ENCODE measurements around the gene OBP2A.
"Not testable (repeated sequence)": the region's sequence is repeated elsewhere in the genome, so short reads cannot be mapped to it uniquely, and the experiment has no call there.

The OBP2A gene

DNA sequence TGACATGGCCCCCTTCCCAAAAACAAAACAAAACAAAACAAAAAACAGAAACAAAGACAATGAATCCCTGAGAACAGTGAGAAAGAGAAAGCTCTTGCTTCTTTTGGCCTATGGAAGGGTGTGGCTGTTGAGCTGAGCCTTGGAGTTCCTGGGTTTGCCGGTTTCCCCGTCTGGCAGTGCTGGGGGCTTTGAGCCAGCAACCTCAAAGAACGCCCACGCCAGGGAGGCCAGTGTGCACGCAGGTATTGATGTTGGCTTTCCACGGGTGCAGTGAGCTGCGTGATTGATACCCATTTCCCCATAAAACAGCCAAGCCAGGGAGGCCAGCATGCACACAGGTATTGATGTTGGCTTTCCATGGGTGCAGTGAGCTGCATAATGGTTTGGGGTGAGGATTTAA lies 33.0 kb upstream of the OBP2A start:
- no peak for DNase-seq

DNA sequence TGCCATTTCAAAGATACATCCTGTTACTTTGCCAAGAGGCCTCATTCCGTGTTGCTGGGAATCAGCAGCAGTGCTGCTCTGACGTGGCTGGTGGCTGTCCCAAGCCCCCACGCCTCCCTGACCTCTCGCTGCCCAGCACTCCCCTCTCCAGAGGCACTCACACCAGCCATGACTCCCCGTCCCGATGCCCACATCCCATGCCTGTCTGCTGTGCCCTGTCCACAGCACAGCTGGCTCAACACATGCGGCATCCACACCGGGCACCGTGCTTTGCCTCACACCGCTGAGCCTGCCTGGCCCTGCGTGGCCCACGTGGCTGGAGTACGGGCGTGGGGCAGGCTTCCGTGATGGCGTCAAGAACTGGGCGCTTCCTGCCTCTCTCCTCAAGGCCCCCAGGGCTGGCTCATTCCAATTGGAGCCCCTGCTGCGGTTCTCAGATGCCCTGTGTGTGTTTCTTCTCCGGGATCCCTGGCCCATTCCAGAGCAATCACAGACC lies 32.5 kb upstream of the OBP2A start:
- DNase-seq = no peak

DNA sequence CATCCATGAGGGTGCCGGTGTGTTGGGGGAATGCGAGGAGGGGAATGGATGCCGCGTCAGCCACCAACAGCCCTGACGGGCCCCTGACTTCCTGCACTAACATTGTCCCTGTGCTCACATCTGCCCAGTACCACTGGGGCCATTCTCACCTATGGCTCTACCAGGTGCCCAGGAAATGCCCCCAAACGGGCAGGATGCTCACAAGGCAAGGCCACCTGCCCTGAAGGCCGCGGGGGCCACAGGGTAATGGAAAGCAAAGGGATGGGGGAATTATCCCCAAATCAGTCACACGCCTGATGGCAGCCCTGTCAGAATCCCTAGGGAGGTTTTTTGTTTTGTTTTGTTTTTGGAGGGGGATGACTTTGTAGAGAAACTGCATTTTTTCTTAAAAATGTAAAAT lies 32.0 kb upstream of the OBP2A start:
- DNase-seq = not testable (repeated sequence)

DNA sequence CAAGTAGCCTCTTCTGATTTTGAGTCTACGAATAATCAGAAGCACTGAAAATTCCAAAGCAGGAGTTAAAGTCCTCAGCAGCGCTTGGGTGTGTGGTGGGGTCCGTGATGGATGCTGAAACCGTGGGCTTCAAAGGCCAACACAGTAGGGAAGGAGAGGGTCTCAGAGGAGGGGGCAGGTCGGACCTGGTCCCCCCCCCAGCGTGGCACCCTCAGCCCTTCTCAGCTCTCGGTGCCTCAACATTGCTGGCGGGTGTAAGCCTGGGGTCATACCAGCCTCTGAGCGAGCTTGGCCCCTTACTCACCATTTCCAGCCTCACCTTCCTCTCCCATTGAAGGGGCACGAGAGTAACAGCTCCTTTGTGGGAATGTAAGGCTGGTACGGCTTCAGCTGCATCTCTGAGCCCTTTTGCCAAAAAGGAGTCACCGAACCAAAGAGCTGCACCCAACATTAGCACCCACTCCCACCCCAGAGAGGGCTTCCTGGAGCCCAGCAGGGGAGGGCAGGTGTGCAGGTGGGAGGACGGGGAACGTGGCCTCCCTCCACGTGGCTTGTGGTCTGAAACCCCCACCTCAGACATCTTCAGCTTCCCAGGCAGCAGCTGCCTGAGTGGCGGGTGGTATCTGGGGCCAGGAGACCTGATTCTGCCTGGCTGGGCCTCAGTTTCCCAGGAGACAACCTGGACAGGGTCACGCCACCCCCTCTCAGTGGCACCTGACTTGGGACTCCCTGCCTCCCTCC lies 31.4 kb upstream of the OBP2A start:
- no peak for DNase-seq

DNA sequence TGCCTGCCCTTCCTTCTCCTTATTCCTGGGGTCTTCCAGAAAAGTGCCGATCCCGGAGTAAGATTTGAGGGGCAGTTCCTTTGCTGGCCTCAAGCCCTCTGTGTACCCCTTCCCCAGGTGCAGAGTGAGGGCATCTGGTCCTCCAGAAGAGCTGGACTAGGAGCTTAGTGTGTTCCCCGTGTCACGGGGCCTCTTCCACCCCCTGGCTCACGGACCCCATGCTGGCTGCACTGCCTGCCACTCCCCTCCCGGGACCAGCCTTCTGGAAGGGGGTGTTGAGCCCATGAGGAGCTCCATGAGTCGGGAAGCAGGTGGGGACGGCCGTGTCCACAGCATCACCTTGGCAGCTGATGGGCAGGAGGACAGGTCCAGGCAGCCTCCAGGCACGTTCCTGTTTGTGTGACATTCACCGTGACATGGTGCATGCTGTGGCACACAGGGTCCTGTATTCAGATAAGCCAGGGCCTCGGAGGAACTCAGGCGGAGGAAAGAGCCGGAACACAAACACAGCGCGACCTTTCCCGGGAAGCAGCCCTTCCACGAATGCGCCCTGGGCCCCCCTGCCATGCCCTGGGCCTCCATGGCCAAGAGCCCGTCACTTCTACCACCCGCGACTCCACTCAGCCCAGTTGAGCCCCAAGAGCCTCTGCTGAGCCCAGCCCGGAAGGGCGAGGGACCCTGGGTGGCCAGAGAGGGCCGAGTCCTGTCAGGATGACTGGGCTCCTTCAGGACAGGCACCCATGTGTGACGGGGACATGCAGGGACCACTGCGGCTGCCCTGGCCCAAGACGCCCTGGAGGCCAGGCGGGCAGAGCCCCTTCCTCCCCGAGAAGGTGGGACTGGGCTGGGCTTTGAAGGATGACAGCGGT lies 30.6 kb upstream of the OBP2A start:
- DNase-seq = no peak

DNA sequence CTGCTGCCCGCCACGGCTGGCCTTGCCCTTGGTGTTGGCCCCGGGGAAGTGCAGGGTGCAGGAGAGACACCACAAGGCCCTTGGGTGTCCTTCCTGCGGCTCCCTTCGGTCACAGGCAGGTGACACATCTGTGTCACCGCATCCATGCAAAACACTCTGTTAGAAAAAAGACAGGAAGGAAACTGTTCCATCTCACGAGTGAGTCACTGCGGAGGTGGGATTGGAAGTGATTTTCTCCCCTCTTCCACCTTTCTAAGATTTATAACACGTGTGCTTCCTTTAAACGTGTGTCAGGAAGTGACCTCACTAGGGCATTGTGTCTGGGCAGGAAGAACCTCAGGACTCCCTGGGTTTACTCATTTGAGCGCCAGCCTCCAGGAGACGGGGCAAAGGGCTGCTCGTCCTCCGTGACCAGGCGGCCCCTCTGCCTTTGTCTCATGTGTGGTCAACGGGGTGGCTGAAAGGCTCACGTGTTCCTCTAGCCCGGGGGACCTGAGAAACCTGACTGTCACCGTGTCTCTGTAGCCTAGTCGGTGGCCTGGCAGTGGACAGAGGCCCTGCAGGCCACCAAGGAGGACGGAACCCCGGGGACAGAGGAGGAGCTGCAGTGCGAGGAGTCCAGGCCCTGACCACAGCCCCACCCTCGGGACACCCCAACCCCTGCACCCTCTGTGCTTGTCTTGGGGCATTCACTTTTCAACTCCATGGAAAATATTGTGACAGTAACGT lies 29.6 kb upstream of the OBP2A start:
- DNase-seq = no peak

DNA sequence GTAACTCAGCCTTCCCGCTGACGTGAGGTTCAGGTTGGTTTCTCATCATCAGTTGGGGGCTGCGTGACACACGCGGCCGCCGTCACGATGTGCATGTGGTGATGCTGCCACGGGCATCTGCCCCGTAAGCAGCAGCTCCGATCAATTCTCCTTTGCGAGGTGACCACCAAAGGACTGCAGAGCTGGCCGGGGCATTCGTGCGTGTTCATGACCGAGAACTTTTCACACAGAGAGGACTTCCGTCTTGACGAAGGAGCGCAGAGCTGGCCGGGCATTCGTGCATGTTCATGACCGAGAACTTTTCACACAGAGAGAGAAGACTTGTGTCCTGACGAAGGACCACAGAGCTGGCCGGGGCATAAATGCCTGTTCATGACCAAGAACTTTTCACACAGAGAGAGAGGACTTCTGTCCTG lies 28.5 kb upstream of the OBP2A start:
- no peak for DNase-seq

DNA sequence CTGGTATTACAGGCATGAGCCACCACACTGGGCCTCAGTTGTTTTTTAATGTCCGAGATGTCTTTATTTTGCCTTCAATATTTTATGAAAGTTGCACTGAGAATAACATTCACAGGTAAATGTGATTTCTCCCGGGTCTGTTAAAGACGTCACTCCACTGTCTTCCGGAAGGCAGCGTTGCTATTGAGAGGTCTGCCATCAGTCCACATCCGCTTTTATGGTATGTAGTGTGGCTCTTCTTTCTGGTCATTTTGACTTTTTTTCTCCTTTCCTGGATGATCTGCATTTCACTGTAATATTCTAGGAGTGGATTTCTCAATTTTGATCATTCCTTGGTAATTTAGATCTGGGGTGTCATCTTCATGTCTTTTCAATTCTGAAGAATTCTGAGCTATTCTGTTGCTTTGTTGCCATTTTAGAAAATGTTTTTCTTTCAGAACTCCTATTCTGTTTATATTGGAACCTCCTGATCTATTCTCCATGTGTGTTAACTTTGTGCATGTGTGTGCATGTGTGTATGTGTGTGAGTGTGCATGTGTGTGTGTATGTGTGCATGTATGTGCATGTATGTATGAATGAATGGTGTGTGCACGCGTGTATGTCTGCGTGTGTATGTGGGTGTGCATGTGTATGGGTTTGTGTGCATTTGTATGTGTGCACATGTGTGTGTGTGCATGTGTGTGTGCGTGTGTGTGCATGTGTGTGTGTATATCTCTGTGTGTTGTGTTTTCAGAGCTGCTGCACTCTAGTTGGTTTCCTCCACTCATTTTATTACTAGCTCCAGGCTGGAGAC lies 26.6 kb upstream of the OBP2A start:
- no peak for DNase-seq

DNA sequence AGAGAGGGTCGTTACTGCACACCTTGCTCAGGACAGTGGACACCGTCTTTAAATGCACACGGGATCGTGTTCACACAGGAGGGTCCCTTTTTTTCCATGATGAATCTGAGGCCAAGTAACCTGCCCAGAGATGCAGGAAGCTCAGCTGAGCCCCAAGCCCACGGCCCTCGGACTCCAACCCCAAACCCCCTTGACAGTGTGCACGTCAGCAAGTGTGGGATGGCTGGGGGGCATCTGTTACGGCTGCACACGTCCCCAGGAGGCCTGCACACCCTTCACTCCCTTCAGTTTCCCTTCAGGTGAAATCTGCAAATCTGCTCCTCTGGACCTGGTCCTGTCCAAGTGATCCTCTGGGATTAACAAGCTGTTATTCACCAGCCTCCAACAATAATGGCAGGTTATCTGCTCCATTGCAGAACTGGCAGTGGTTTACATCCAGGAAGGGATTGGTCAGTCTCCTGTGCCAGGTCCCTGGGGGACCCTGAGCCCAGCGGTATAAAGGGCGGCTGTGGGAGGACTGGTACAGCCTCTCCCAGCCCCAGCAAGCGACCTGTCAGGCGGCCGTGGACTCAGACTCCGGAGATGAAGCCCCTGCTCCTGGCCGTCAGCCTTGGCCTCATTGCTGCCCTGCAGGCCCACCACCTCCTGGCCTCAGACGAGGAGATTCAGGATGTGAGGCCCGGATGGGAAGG lies 24.9 kb upstream of the OBP2A start, which contains the start of gene LCN1:
Gene LCN1 (plus strand): TSS at position 525 of the 692 bp plus-strand sequence. CDS start 58 bp downstream, at position 583.
- no peak for DNase-seq

DNA sequence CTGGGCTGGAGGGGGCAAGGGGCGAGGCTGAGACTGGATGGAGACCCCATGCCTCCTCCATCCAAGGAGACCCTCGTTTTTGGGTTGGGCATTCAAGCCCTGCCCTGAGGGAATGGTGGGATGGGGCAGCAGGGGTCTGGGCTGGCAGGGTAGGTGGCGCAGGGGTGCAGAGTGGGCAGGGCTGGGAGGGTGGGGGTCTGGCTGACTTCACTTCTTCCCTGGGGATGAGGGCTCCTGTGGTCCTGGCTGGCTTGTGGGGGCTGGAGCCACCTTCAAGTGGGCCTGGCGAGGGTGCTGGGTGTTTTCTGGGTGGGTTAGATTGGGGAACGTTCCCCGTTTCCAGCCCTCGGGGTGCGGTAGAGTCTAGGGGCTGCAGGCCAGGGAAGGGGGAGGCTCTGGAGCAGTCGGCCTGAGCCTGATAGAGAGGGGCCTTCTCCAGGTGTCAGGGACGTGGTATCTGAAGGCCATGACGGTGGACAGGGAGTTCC lies 24.3 kb upstream of the OBP2A start:
- no peak for DNase-seq

DNA sequence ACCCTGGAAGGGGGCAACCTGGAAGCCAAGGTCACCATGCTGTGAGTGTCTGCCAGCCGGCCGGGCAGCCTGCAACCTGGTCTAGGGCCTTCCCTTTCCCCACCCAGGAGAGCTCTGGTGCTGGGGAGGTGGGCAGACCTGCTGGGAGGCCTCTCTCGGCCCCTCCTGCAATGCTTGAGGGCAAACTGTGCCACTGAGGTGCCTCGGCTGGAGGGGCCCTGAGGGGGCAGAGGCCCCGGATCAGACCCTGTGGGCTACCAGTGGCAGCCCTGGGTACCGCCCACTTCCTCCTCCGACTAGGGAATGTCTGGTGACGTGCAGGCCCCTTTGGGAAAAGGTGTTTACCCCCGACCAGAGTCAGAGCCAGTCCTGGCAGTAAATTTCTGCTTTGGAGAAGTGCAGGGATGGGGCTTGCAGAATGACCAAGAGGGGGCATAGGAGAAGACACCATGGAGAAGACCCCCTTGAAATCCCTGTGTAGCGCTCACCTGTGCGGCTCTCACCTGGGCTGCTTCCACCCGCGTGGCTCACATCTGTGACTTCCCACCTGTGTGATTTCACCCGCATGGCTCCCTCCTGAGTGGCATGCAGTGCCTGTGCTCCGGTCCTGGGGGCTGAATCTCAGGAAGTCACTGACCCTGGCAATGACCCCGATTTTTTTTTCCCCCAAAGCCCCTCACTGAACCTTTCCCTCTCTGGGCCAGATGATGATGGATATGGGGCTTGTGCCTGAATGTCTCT lies 23.6 kb upstream of the OBP2A start:
- no peak for DNase-seq

DNA sequence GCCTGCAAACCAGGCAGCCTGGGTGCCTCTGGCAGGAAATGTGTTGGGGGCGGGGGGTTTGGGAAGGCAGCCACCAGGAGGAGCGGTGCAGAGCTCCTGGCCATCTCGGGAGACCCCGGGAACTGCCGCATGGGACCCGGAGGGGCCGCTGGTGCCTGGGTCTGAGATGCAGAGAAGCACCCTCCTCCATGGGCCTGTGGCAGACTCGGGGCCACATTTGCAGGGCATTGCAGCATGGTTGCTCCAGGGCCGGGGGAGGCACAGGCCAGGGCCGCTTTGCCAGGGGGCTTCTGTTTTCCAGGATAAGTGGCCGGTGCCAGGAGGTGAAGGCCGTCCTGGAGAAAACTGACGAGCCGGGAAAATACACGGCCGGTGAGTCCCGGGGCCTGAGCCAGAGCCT lies 23.0 kb upstream of the OBP2A start:
- DNase-seq = no peak

DNA sequence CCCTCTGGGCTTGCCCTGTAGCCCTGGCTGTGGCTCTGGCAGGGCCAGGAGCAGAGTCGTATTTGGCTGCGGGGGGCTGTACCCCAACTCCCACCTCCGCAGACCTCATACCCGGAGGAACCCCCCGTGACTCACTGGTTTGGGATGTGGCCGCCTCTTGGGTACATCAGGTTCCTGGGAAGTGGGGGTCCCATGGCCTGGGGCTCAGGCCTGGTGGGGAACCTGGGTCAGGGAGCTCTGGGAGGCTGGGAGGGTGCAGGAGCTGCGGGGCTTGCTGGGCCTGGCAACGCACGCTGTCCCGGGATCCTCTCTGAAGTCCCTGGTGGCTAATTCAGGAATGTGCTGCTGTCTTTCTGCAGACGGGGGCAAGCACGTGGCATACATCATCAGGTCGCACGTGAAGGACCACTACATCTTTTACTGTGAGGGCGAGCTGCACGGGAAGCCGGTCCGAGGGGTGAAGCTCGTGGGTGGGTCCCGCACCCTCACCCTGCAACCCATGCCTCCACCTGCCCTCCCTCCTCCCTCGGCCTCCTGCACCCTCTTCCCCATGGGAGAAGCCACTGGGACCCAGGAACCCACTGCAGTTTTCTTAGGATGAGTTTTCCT lies 22.3 kb upstream of the OBP2A start:
- DNase-seq = no peak

DNA sequence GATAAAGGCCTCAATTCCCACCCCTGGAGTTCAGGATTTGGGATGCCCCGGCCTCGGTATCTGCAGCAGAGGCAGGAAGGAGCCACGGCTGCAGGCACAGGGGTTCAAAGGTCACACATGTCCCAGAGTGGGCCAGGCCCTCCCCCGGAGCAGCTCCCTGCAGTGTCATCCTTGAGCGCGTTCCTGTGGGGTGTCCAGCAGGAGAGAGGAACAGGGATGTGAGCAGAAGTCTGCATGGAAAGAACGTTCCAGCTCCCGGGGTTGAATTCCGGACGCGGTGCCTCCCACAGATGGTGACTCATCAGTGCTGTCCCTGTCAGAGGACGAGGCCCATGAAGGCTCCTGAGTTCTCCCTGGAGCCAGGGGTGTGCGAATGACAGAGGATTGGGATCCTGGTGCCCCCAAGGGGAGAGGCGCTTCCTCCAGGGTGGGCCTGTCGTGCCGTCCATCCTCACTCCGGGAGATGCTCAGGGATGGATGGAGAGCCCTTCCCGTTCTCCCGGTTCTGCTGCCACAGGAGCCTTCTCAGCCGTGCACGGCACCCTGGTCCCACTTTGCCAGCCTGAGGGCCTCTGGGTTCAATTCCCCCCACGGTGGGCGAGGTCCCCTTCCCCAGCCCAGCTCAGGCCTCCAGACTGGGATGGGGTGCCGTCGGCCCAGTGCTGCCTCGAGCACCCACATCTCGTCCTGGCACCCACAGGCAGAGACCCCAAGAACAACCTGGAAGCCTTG lies 21.6 kb upstream of the OBP2A start:
- DNase-seq = no peak

DNA sequence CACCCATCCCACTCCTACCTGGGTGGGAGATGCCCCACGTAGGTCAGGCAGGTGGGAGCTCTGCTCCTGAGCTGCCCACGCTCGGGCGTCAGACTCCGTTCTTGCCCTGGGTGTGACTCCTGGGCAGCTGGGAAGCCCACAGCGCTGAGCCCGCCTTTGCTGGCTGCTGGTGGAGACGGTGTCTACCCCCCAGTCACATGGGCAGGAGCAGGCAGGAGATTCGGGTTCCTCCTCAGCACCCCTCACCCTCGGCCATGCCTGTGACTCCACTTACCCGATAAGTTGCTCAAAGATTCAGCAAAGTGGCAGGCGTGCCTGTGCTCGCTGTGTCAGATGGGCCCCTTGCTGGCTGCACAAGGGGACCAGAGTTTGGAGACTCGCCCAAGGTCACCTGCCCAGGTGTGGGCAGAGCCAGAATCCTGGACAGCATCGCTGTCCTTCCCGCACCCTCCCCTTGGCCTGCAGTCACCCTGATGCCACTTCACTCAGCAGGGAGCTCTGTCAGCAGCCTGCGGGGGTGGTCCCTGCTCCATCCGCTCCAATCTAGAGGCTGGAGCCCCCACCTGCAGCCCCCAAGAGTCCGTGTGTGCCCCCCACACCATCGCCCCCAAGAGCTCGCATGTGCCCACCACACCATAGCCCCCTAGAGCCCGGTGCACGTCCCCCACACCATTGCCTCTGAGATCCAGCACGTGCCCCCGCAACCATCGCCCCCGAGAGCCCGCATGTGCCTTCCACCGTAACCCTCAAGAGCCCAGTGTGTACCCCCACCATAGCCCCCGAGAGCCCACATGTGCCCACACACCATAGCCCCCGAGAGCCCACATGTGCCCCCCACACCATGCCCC lies 20.5 kb upstream of the OBP2A start:
- DNase-seq = no peak

DNA sequence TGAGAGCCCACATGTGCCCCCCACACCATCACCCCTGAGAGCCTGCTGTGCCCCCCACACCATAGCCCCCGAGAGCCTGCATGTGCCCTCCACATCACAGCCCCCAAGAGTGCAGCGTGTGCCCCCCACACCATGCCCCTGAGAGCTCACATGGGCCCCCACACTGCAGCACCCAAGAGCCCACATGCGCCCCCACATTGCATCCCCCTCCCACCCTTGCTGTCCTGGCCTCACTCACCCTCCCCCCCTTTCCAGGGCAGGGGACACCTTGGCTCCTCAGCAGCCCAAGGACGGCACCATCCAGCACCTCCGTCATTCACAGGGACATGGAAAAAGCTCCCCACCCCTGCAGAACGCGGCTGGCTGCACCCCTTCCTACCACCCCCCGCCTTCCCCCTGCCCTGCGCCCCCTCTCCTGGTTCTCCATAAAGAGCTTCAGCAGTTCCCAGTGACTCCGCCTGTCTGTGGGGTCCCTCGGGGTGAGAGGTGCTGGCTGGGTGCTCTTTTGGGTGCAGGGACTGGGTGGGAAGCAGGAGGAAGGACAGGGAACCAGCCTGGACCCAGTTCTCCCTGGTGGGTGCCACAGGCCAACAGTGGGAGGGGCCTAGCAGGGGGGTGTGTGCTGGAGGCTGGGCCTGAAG lies 19.7 kb upstream of the OBP2A start:
- DNase-seq = no peak

DNA sequence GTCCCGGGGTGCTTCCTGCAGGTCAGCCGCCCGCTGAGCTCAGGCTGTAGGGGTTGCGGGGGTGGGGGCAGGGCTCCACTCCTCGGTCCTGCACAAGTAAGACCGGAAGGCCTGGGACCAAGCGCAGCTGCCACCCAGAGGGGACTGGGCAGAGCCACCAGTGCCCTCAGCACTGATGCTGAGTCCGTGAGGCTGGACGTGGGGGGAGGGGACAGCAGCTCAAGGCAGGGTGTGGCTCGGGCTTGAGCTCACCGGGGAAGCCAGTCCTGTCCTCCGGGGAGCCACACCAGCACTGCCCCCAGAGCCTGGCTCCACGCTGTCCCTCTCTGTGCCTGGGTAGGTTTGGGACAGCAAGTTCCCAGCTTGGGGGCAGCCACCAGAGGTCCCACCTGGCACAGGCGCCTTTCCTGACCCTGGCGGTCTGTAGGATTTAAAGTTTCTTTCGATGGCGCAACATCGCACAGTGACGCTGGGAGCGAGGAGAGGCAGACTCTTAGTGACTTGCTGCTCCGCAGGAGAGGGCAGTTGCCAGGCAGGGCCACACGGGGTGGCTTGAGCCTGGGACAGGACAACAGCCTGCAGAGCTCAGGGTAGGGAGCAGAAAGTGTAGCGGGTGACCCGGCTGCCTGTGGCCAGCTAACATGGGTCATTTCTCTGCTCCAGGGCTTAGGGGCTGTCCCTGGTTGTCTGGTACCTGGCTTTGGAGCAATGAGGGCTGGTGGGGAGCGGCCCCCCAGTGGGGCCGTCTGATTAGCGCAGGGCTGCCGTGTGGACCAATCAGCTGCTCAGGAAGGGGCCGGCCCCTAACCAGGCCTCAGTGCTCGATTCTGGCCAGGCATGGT lies 19.0 kb upstream of the OBP2A start:
- DNase-seq = no peak
